B cell (primary cell): Measurements from ENCODE around the gene SPCS3. TPM values are rescaled to one million over a fixed set of nuclear protein-coding genes. Genes with fewer than 3 reads are reported as not detected.

Experiments
- ATAC-seq: fragments of 200-7000 bp; cut with Tn5 transposase; one replicate; pipeline ENCODE4 v1.10.0; 2021; ENCODE audit warnings: low read depth, mild to moderate bottlenecking, moderate number of reproducible peaks, moderate library complexity
- CTCF ChIA-PET: fragments of 350-600 bp; sonication (Branson Sonifier 250); formaldehyde crosslinking; loops from one replicate; lab custom pipeline; 2021; ENCODE audit warnings: antibody characterized with exemption, inconsistent platforms; lab: Charles Lee
- POLR2A ChIA-PET: fragments of 350-600 bp; sonication (Branson Sonifier 250); formaldehyde crosslinking; loops from one replicate; lab custom pipeline; 2021; ENCODE audit warnings: antibody characterized with exemption; lab: Charles Lee
- DNase-seq: peaks from one replicate; pipeline ENCODE4 v3.0.0; 2013
- H2AFZ ChIP-seq: 2 replicates; pipeline ENCODE4 v1.6.1; 2012; ENCODE audit warnings: mild to moderate bottlenecking, low read depth, low read length; ENCODE audit not compliant: insufficient read depth, poor library complexity, severe bottlenecking
- H3K27ac ChIP-seq, 2 donors: 1 replicate in 1 of 2; 2 replicates in 1 of 2; pipeline ENCODE4 v1.5.1; 2012 to 2013; ENCODE audit warnings: low read length in 2 of 2, mild to moderate bottlenecking in 2 of 2, moderate library complexity in 1 of 2
- H3K27me3 ChIP-seq, 4 experiments: fragments of 200-600 bp in 1 of 4; sonication (generic) in 1 of 4; replicated peaks in 1 of 4; 1 replicate in 2 of 4; 2 replicates in 2 of 4; pipeline versions ENCODE4 v1.6.1 to v1.7.0; 2013 to 2016; ENCODE audit warnings: low read length in 3 of 4, mild to moderate bottlenecking in 2 of 4, mixed read lengths in 1 of 4, moderate library complexity in 1 of 4; ENCODE audit not compliant: insufficient read depth in 4 of 4, control insufficient read depth in 3 of 4; ENCODE audit errors: control extremely low read depth in 1 of 4
- H3K36me3 ChIP-seq, 2 experiments: replicated peaks in 1 of 2; 1 replicate in 1 of 2; 2 replicates in 1 of 2; pipeline versions ENCODE4 v1.6.1 to v1.7.1; 2013; ENCODE audit warnings: low read length in 1 of 2; ENCODE audit not compliant: insufficient read depth in 2 of 2, control insufficient read depth in 1 of 2; ENCODE audit errors: control extremely low read depth in 1 of 2, extremely low read depth in 1 of 2
- H3K4me1 ChIP-seq, 2 donors: fragments of 200-600 bp in 1 of 2; sonication (generic) in 1 of 2; 1 replicate in 1 of 2; 2 replicates in 1 of 2; pipeline versions ENCODE4 v1.5.1 to v1.6.1; 2013 to 2017; ENCODE audit warnings: low read length in 2 of 2; ENCODE audit not compliant: control insufficient read depth in 2 of 2, insufficient read depth in 2 of 2
- H3K4me2 ChIP-seq: replicated peaks from 2 replicates; pipeline ENCODE3; 2012; ENCODE audit warnings: mild to moderate bottlenecking, low read depth, low read length; ENCODE audit not compliant: poor library complexity, severe bottlenecking
- H3K4me3 ChIP-seq, 5 experiments: fragments of 200-600 bp in 1 of 5; sonication (generic) in 1 of 5; 1 replicate in 3 of 5; 2 replicates in 2 of 5; pipeline versions ENCODE4 v1.5.1 to v1.7.0; 2011 to 2016; ENCODE audit warnings: low read length in 4 of 5, mild to moderate bottlenecking in 4 of 5, low read depth in 2 of 5, control low read depth in 1 of 5, moderate library complexity in 1 of 5; ENCODE audit not compliant: insufficient read depth in 1 of 5; ENCODE audit errors: control extremely low read depth in 1 of 5, extremely low read depth in 1 of 5
- H3K79me2 ChIP-seq: fragments of 200-600 bp; sonication (generic); one replicate; pipeline ENCODE4 v1.6.0; 2016; ENCODE audit warnings: low read length; ENCODE audit not compliant: control insufficient read depth, insufficient read depth
- H3K9ac ChIP-seq: fragments of 200-600 bp; sonication (generic); 2 replicates; pipeline ENCODE4 v1.6.1; 2017; ENCODE audit warnings: mild to moderate bottlenecking, low read length, moderate library complexity
- H3K9me3 ChIP-seq, 3 donors: one replicate each; pipeline versions ENCODE4 v1.6.1 to v1.7.1; 2013; ENCODE audit warnings: low read length in 2 of 3; ENCODE audit not compliant: control insufficient read depth in 2 of 3, insufficient read depth in 1 of 3; ENCODE audit errors: control extremely low read depth in 1 of 3
- H4K20me1 ChIP-seq: 2 replicates; pipeline ENCODE4 v1.6.0; 2012; ENCODE audit warnings: mild to moderate bottlenecking, low read length; ENCODE audit not compliant: insufficient read depth, control insufficient read depth, poor library complexity, severe bottlenecking
- H3K27ac Mint-ChIP-seq: one replicate; pipeline ENCODE4 v1.8.0; 2021; ENCODE audit warnings: mixed read lengths
- H3K27me3 Mint-ChIP-seq: one replicate; pipeline ENCODE4 v1.8.0; 2021; ENCODE audit warnings: mixed read lengths
- H3K4me1 Mint-ChIP-seq: one replicate; pipeline ENCODE4 v1.8.0; 2021; ENCODE audit warnings: mixed read lengths
- H3K4me3 Mint-ChIP-seq: one replicate; pipeline ENCODE4 v1.8.0; 2021; ENCODE audit warnings: mixed read lengths
- H3K9me3 Mint-ChIP-seq: one replicate; pipeline ENCODE4 v1.8.0; 2022; ENCODE audit warnings: mixed read lengths; ENCODE audit not compliant: insufficient read depth
- EZH2 ChIP-seq: IDR thresholded peaks from 2 replicates; pipeline ENCODE4 v1.6.1; 2012; ENCODE audit warnings: borderline replicate concordance, low read depth, mild to moderate bottlenecking, moderate library complexity, low read length; ENCODE audit not compliant: insufficient read depth, poor library complexity, severe bottlenecking
- WGBS: methylation state at CpG from one replicate; pipeline ENCODE4 v1.1.5; 2013; ENCODE audit warnings: missing lambda C conversion rate; ENCODE audit not compliant: insufficient coverage; 5-methylcytosine and 5-hydroxymethylcytosine counted together
- intact Hi-C: fragments of 100-400 bp; cut with micrococcal nuclease; formaldehyde crosslinking; loops from one replicate; pipeline ENCODE4 v1.10.0; 2022
- polyA plus RNA-seq: library from polyadenylated mRNA; depleted of rRNA; stranded (reverse); fragments of >200 nt; gene quantifications from 2 replicates; pipeline ENCODE4 v1.2.3, GENCODE V29; 2012
- total RNA-seq, 2 donors: library from RNA; stranded (reverse); fragments of 120-200 nt in 1 of 2; gene quantifications; 1 replicate in 1 of 2; 2 replicates in 1 of 2; pipeline versions ENCODE4 v1.2.3 to v1.2.4, GENCODE V29; 2013 to 2022
- TF ChIP-seq, protein P1 (sequence below): fragments of 200-600 bp; IDR thresholded peaks from one replicate; pipeline ENCODE4 v1.8.0; 2022; ENCODE audit warnings: antibody characterized with exemption, mild to moderate bottlenecking

SPCS3 gene
- total and polyA plus RNA-seq, 2 donors (not counting 1 experiment from before 2014, with no cell fraction given): 27.8 to 92.4 TPM

- H3K27me3 Mint-ChIP-seq: no peaks in the 10 kb centered on the region
- H3K4me3 Mint-ChIP-seq: no peak overlapping the region
- ChIA-PET POLR2A (no interaction called here), CTCF (no interaction called here)
- no peaks in the 10 kb centered on the region for H3K36me3 ChIP-seq
- no peaks in the 10 kb centered on the region for H3K27me3 ChIP-seq
- no peaks in the 10 kb centered on the region for H4K20me1 ChIP-seq
- intact Hi-C loops: no loop called here
- H3K4me3 ChIP-seq: no peak overlapping the region
- TF ChIP-seq, protein P1, sequence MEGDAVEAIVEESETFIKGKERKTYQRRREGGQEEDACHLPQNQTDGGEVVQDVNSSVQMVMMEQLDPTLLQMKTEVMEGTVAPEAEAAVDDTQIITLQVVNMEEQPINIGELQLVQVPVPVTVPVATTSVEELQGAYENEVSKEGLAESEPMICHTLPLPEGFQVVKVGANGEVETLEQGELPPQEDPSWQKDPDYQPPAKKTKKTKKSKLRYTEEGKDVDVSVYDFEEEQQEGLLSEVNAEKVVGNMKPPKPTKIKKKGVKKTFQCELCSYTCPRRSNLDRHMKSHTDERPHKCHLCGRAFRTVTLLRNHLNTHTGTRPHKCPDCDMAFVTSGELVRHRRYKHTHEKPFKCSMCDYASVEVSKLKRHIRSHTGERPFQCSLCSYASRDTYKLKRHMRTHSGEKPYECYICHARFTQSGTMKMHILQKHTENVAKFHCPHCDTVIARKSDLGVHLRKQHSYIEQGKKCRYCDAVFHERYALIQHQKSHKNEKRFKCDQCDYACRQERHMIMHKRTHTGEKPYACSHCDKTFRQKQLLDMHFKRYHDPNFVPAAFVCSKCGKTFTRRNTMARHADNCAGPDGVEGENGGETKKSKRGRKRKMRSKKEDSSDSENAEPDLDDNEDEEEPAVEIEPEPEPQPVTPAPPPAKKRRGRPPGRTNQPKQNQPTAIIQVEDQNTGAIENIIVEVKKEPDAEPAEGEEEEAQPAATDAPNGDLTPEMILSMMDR: no peak
- TF ChIP-seq EZH2: no peak
- H3K4me1 ChIP-seq: no peaks in the 10 kb centered on the region
- no peak for ATAC-seq
- no peaks in the 10 kb centered on the region for H3K9me3 Mint-ChIP-seq
- no peak overlapping the region for H3K27ac Mint-ChIP-seq
- DNase-seq: no peak
- no peaks in the 10 kb centered on the region for H3K4me1 Mint-ChIP-seq
- H3K9me3 ChIP-seq: no peaks in the 10 kb centered on the region
- no peak overlapping the region for H3K9ac ChIP-seq
- no peak overlapping the region for H3K4me2 ChIP-seq
- no peak overlapping the region for H3K27ac ChIP-seq
- no peaks in the 10 kb centered on the region for H3K79me2 ChIP-seq
- H2AFZ ChIP-seq: no peak overlapping the region
- 40% methylated on average over 1 of the region's 4 CpGs for WGBS
These were observed 37.8 kb downstream of the SPCS3 start for GRCh38 chr4:176357359-176358082.

- CTCF ChIA-PET: no interaction called here
These were observed 38.3 kb downstream of the SPCS3 start for GRCh38 chr4:176358083-176358469.

More at GRCh38 chr4:176358083-176358469, 38.3 kb downstream of the SPCS3 start:
- Histone ChIP-seq H3K9ac (no peak overlapping the region), H3K4me1 (no peaks in the 10 kb centered on the region), H2AFZ (no peak overlapping the region), H3K4me3 (no peak overlapping the region), H3K27me3 (no peaks in the 10 kb centered on the region), H3K36me3 (no peaks in the 10 kb centered on the region), H3K9me3 (no peaks in the 10 kb centered on the region), H3K79me2 (no peaks in the 10 kb centered on the region), H3K4me2 (no peak overlapping the region), H3K27ac (no peak overlapping the region), H4K20me1 (no peaks in the 10 kb centered on the region)
- no peak overlapping the region for H3K27ac Mint-ChIP-seq
- no peak for TF ChIP-seq EZH2
- TF ChIP-seq, protein P1: no peak
- intact Hi-C loops: no loop called here
- 70% methylated on average over 2 of the region's 3 CpGs for WGBS
- DNase-seq: no peak
- POLR2A ChIA-PET: no interaction called here
- no peak overlapping the region for H3K4me3 Mint-ChIP-seq
- no peaks in the 10 kb centered on the region for H3K27me3 Mint-ChIP-seq
- H3K9me3 Mint-ChIP-seq: no peaks in the 10 kb centered on the region
- peaks cover 1% of the 10 kb centered on the region for H3K4me1 Mint-ChIP-seq
- no peak for ATAC-seq
